HepG2 (cell line): Measurements from ENCODE around the gene SPRR2F. TPM values are rescaled to one million over a fixed set of nuclear protein-coding genes. Genes with fewer than 3 reads are reported as not detected.
"Not testable (repeated sequence)": the region's sequence is repeated elsewhere in the genome, so short reads cannot be mapped to it uniquely, and the experiment has no call there.

Experiments
- ATAC-seq: fragments of 200-7000 bp; cut with Tn5 transposase; 3 replicates; pipeline ENCODE4 v1.9.1; 2020; ENCODE audit warnings: mild to moderate bottlenecking, moderate library complexity
- BruUV-seq: library from RNA; stranded (reverse); fragments of 400-500 nt; replicated peaks from 2 replicates; lab custom pipeline; 2021; lab: Mats Ljungman, UMichigan
- CTCF ChIA-PET: fragments of 300-600 bp; formaldehyde crosslinking; extraction: SDS; loops from one replicate; lab custom pipeline; 2021; ENCODE audit warnings: low total read pairs, inconsistent platforms, low intra/inter-chr PET ratio; lab: Yijun Ruan, JAX
- POLR2A ChIA-PET: fragments of 350-600 bp; sonication (Branson Sonifier 250); formaldehyde crosslinking; loops from one replicate; lab custom pipeline; 2020; ENCODE audit warnings: antibody characterized with exemption, inconsistent platforms; lab: Yijun Ruan, JAX
- DNase-seq: peaks from one replicate; pipeline ENCODE4 v3.0.0-alpha.2; 2015; ENCODE audit warnings: low spot score
- FAIRE-seq: peaks from 3 replicates; lab custom pipeline; 2011; peaks lifted over from hg19 to GRCh38; lab: Jason Lieb, UNC
- H2AFZ ChIP-seq: one replicate; pipeline ENCODE4 v1.6.1; 2011; ENCODE audit warnings: low read length, inconsistent platforms
- H3K27ac ChIP-seq: fragments of 300-600 bp; 3 replicates; pipeline ENCODE4 v1.8.0; 2011; ENCODE audit warnings: mixed run types, mild to moderate bottlenecking, mixed read lengths, low read length, inconsistent platforms; ENCODE audit not compliant: insufficient read depth; ENCODE audit errors: extremely low read length
- H3K27me3 ChIP-seq, 2 experiments: fragments of 200-600 bp in 1 of 2; 2 replicates in 1 of 2; 3 replicates in 1 of 2; pipeline versions ENCODE4 v1.6.0 to v1.8.0; 2011; ENCODE audit warnings: low read length in 2 of 2, mild to moderate bottlenecking in 2 of 2, moderate library complexity in 2 of 2, inconsistent platforms in 1 of 2; ENCODE audit not compliant: insufficient read depth in 2 of 2, control insufficient read depth in 1 of 2
- H3K36me3 ChIP-seq, 2 experiments: fragments of 200-600 bp in 1 of 2; replicated peaks in 1 of 2; 2 replicates in 1 of 2; 3 replicates in 1 of 2; pipeline versions ENCODE4 v1.5.1 to v1.8.0; 2011; ENCODE audit warnings: low read length in 2 of 2, inconsistent platforms in 1 of 2; ENCODE audit not compliant: insufficient read depth in 2 of 2, control insufficient read depth in 1 of 2
- H3K4me1 ChIP-seq: 2 replicates; pipeline ENCODE4 v1.5.1; 2012; ENCODE audit warnings: low read length, inconsistent platforms; ENCODE audit not compliant: insufficient read depth
- H3K4me2 ChIP-seq: 2 replicates; pipeline ENCODE4 v1.6.0; 2011; ENCODE audit warnings: low read depth, low read length, inconsistent platforms
- H3K4me3 ChIP-seq, 3 experiments: fragments of 200-600 bp in 1 of 3; sonication (generic), shearing (Covaris generic) in 1 of 3; replicated peaks in 1 of 3; 2 replicates each; pipeline ENCODE4 v1.5.1; 2011 to 2016; ENCODE audit warnings: low read length in 3 of 3, inconsistent platforms in 2 of 3, low read depth in 2 of 3, mild to moderate bottlenecking in 2 of 3, control low read depth in 1 of 3, mixed read lengths in 1 of 3; ENCODE audit not compliant: insufficient read depth in 1 of 3
- H3K79me2 ChIP-seq: one replicate; pipeline ENCODE4 v1.6.1; 2011; ENCODE audit warnings: low read length, inconsistent platforms; ENCODE audit not compliant: insufficient read depth
- H3K9ac ChIP-seq: 2 replicates; pipeline ENCODE4 v1.6.0; 2011; ENCODE audit warnings: mild to moderate bottlenecking, low read depth, low read length, inconsistent platforms; ENCODE audit not compliant: insufficient read depth
- H3K9me3 ChIP-seq: 2 replicates; pipeline ENCODE4 v1.5.1; 2012; ENCODE audit warnings: mild to moderate bottlenecking, low read length
- H4K20me1 ChIP-seq: 2 replicates; pipeline ENCODE4 v1.6.0; 2011; ENCODE audit warnings: inconsistent platforms, mild to moderate bottlenecking, low read length, moderate library complexity; ENCODE audit not compliant: insufficient read depth
- ETV6 ChIP-seq: sonication (generic); formaldehyde crosslinking; conservative IDR thresholded peaks from 2 replicates; pipeline ENCODE4 v1.4.0; 2020; ENCODE audit warnings: missing genetic modification reagents
- GATAD2A ChIP-seq: IDR thresholded peaks from 2 replicates; pipeline ENCODE4 v1.6.1; 2016
- IKZF4 ChIP-seq: sonication (generic); formaldehyde crosslinking; IDR thresholded peaks from 2 replicates; pipeline ENCODE4 v1.5.1; 2020; ENCODE audit warnings: borderline replicate concordance, mild to moderate bottlenecking, low read depth, missing genetic modification reagents; ENCODE audit errors: not compliant biosample characterization
- ZNF552 ChIP-seq: sonication (generic); formaldehyde crosslinking; IDR thresholded peaks from 2 replicates; pipeline ENCODE4 v1.9.0; 2022; ENCODE audit warnings: missing genetic modification reagents, mild to moderate bottlenecking, borderline replicate concordance
- WGBS: methylation state at CpG from one replicate; pipeline ENCODE4 v1.1.6; 2017; ENCODE audit warnings: low lambda C conversion rate; 5-methylcytosine and 5-hydroxymethylcytosine counted together
- in situ Hi-C: cut with HindIII; loops from 2 replicates; pipeline ENCODE4 v1.10.0; 2017; ENCODE audit warnings: low pct_unique_long_range_greater_than_20kb; ENCODE audit not compliant: extremely low pct_ligation_motif_present
- intact Hi-C: fragments of 100-400 bp; cut with micrococcal nuclease; formaldehyde crosslinking; loops from one replicate; pipeline ENCODE4 v1.10.0; 2022; ENCODE audit not compliant: unreplicated experiment
- polyA plus RNA-seq, 8 experiments: library from polyadenylated mRNA; depleted of rRNA in 3 of 8; stranded (reverse) in 7 of 8; unstranded in 1 of 8; fragments of >200 nt; fragmentation: Illumina TruSeq in 4 of 8; extraction: Trizol in 4 of 8; gene quantifications; 2 replicates each; pipeline versions ENCODE4 v1.2.1 to v1.2.3, GENCODE V29; 2011 to 2016; ENCODE audit warnings: low read depth in 4 of 8, missing spikeins in 1 of 8, mixed read lengths in 1 of 8; ENCODE audit not compliant: insufficient read depth in 1 of 8
- total RNA-seq, 5 experiments: library from RNA; depleted of rRNA; stranded (reverse); fragments of >200 nt; fragmentation: Illumina TruSeq; extraction: Trizol; gene quantifications; 2 replicates each; pipeline ENCODE4 v1.2.3, GENCODE V29; 2016; ENCODE audit warnings: low read depth in 1 of 5
- TF ChIP-seq, protein P1 (sequence below): sonication (generic); formaldehyde crosslinking; IDR thresholded peaks from 2 replicates; pipeline ENCODE4 v1.5.1; 2020; ENCODE audit warnings: missing genetic modification reagents, mild to moderate bottlenecking, borderline replicate concordance

The SPRR2F gene
- total and polyA plus RNA-seq, 2 of the 13 experiments (the other 11 are each of a cell fraction or from before 2014, with no cell fraction given), result not detected

- H3K9me3 ChIP-seq, H4K20me1 ChIP-seq, POLR2A ChIA-PET, in situ Hi-C loops, intact Hi-C loops, H3K36me3 ChIP-seq, H3K4me3 ChIP-seq, BruUV-seq, FAIRE-seq, CTCF ChIA-PET, ATAC-seq, H3K79me2 ChIP-seq, H3K27ac ChIP-seq, H3K9ac ChIP-seq, H2AFZ ChIP-seq, DNase-seq, H3K4me2 ChIP-seq, H3K27me3 ChIP-seq, H3K4me1 ChIP-seq: not testable (repeated sequence)
- 0% methylated on average over 1 of the region's 5 CpGs for WGBS
These were observed 862 bp downstream of the SPRR2F start for GRCh38 chr1:153112454-153112853.

DNA sequence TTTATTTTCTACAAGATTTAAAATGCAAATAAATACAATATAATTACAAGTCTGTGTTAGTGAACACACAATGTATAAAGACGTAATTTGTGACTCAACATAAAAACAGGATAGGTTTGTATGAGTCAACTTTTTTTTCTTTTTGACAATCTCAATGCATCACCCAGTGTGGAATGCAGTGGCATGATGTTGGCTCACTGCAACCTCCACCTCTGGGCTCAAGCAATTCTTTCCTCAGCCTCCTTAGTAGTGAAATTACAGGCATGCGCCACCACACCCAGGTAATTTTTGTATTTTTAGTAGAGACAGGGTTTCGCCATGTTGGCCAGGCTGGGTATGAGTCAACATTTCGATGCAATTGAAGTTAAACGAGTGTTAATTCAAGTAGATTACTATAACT, 13.1 kb downstream of the SPRR2F start:
- BruUV-seq, result no TSS peak
- no peak overlapping the region for H3K4me2 ChIP-seq
- H3K4me3 ChIP-seq, result no peak overlapping the region
- no peaks in the 10 kb centered on the region for H3K36me3 ChIP-seq
- H3K27ac ChIP-seq, result no peak overlapping the region
- POLR2A ChIA-PET, result no interaction called here
- DNase-seq (no peak), FAIRE-seq (no peak), ATAC-seq (no peak)
- H2AFZ ChIP-seq, result no peak overlapping the region
- no peaks in the 10 kb centered on the region for H3K4me1 ChIP-seq
- no peaks in the 10 kb centered on the region for H3K79me2 ChIP-seq
- H3K9ac ChIP-seq, result no peak overlapping the region
- no peaks in the 10 kb centered on the region for H3K9me3 ChIP-seq
- 1% methylated on average over 5 of the region's 5 CpGs for WGBS
- H3K27me3 ChIP-seq, result no peaks in the 10 kb centered on the region
- in situ Hi-C loops (no loop called here), intact Hi-C loops (no loop called here)
- CTCF ChIA-PET, result no interaction called here
- no peaks in the 10 kb centered on the region for H4K20me1 ChIP-seq
- TF ChIP-seq, protein P1, sequence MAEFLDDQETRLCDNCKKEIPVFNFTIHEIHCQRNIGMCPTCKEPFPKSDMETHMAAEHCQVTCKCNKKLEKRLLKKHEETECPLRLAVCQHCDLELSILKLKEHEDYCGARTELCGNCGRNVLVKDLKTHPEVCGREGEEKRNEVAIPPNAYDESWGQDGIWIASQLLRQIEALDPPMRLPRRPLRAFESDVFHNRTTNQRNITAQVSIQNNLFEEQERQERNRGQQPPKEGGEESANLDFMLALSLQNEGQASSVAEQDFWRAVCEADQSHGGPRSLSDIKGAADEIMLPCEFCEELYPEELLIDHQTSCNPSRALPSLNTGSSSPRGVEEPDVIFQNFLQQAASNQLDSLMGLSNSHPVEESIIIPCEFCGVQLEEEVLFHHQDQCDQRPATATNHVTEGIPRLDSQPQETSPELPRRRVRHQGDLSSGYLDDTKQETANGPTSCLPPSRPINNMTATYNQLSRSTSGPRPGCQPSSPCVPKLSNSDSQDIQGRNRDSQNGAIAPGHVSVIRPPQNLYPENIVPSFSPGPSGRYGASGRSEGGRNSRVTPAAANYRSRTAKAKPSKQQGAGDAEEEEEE, result no peak
- no peak for TF ChIP-seq GATAD2A
- no peak for TF ChIP-seq ZNF552
- no peak for TF ChIP-seq ETV6 (CRISPR knock-in tag)
- TF ChIP-seq IKZF4 (CRISPR knock-in tag), result no peak
